ENCODE data around the gene ZNF518A.
"Not testable (repeated sequence)": the region's sequence is repeated elsewhere in the genome, so short reads cannot be mapped to it uniquely, and the experiment has no call there.

The ZNF518A gene

GRCh38 chr10:96133135-96133534 lies 3.0 kb downstream of the ZNF518A start:
- DNase-seq, result no peak

- no peak for DNase-seq
These were observed 6.7 kb downstream of the ZNF518A start for GRCh38 chr10:96136810-96137209.

- DNase-seq, result no peak
These were observed 7.5 kb downstream of the ZNF518A start for GRCh38 chr10:96137567-96137966.

- DNase-seq, result no peak
These were observed 8.0 kb downstream of the ZNF518A start for GRCh38 chr10:96138102-96138501.

DNA sequence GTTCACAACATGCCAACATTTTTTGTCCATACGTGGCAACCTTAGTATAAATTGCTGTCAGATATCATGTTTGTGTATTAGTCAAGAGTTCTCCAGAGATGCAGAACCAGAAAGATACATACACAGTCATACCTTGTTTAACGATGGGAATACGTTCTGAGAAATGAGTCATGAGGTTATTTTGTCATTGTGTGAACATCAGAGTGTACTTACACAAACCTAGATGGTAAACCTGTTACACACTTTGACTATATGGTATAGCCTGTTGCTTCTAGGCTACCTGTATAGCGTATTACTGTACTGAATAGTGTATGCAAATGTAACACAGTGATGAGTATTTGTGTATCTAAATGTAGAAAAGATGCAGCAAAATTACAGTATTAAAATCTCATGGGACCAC lies 22.3 kb downstream of the ZNF518A start:
- no peak for DNase-seq

GRCh38 chr10:96153070-96153469 lies 23.0 kb downstream of the ZNF518A start:
- DNase-seq, result no peak

DNA sequence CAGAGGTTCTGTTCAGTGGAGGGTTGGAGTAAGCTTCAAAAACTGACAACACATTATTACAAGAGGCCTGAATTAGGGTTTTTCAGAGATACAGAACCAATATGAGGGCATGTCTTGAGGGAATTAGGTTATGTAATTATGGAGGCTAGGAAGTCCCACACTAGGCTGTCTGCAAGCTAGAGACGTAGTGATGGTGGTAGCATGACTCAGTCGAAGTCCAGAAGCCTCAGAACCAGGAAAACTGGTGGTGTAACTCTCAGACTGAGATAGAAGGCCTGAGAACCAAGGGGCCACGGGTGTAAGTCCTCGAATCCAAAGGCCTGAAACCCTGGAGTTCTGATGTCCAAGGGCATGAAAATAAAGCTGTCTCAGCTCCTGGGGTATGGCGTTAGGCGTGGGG lies 35.6 kb downstream of the ZNF518A start:
- no peak for DNase-seq

GRCh38 chr10:96168546-96168945 lies 38.4 kb downstream of the ZNF518A start:
- no peak for DNase-seq

GRCh38 chr10:96170230-96170629 lies 40.1 kb downstream of the ZNF518A start:
- DNase-seq, result no peak

DNA sequence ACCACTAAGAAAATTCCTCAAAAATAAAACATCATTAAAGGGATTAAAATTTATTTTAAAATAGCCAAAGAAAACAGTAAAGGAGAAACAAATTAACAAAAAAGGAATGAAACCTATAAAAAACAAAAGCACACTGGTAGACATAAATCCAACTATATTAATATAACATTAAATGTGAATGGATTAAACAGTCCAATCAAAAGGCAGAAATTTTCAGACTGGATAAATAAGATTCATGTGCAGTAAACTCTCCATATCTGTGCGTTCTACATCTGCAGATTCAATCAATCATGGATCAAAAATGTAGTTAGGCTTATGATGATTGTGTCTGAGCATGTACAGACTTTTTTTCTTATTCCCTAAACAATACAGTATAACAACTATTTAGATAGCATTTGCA lies 42.6 kb downstream of the ZNF518A start:
- no peak for DNase-seq

DNA sequence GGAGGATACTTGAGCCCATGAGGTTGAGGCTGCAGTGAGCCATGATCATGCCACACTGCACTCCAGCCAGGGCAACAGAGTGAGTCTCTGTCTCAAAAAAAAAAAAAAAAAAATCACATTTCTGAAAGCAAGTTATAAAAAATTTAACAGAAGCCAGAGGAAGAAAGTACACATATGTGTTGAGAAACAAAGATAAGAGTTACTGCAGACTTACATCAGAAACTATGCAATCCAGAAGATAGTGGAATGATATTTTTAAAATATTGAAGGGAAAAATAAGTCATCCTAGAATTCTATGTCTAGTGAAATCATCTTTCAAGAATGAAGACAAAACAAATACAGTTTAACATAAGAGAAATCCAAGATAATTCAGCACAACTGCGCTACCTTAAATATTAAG lies 46.9 kb downstream of the ZNF518A start:
- DNase-seq, result no peak

DNA sequence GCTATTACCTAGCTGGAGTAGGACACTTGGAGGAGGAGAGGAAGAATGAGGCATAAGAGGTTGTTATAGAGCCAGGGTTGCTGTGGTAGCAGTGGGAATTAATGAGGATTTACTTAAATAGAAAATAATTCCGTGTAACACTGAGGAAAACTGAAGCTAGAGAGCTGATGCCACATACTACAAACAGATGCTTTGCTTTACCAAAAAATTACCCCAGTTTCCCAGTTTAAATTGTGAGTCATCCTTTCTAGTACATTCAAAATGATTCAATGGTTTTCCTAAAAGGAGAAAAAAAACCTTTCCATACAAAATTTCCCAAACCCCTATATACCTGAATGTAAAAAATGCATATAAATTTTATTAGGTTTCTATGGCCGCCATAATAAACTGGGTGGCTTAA lies 58.3 kb downstream of the ZNF518A start:
- DNase-seq, result no peak

DNA sequence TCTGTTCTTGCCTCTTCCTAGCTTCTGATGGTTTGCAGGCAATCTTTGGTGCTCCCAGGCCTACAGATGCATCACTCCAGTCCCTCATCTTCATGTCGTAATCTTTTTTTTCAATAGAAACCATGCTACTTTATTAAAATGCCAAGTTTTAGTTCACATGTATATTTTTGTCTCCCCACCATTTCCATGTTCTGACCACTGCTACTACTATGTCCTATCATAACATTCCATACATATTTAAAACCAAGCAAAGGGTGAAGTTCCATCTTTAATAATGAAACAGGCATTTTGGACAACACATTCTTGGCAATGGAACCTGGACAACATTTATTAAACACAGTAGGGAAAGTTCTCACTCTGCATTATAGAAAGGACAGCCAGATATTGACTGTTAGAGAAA lies 58.8 kb downstream of the ZNF518A start:
- no peak for DNase-seq

- not testable (repeated sequence) for DNase-seq
These were observed 59.4 kb downstream of the ZNF518A start for GRCh38 chr10:96189505-96189904.

DNA sequence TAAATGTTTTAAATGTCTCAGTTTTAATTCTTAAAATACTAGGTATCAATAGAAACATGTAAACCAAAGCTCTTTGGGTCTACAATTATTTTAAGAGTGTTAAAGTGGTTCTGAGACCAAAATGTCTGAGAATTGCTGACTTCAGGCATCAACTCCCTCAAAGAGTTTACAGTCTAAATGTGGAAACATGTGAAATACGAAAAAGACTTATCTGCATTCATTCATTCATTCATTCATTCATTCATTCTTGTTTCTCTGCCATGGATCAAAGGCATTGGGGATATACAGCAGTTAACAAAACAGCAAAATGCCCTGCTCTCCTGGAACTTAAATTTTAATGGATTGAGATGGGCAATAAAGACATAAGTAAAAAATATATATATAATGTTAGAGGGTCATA lies 71.4 kb downstream of the ZNF518A start:
- no peak for DNase-seq

DNA sequence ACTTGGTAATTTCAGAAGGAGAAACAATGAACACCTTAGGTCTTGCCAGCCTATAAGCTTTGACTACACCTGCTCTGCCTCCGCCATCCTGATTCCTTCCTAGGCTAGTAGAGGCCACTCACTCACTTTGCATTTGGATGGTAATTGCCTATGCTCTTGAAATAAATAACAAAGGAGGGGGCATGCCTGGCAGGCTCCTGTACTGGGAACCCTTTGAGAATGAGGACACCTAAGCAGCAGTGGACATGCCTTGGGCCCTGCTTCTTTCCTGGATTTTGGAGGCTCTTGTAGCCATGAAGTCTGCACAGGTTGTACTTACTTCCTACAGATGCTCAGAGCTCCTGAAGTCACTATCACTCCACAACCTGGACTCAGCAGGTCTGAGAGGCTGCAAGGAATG lies 75.5 kb downstream of the ZNF518A start:
- DNase-seq, result no peak

GRCh38 chr10:96208271-96208670 lies 78.2 kb downstream of the ZNF518A start:
- no peak for DNase-seq

GRCh38 chr10:96208946-96209345 lies 78.8 kb downstream of the ZNF518A start:
- DNase-seq, result no peak

- no peak for DNase-seq
These were observed 81.7 kb downstream of the ZNF518A start for GRCh38 chr10:96211764-96212163.

GRCh38 chr10:96212911-96213310 lies 82.8 kb downstream of the ZNF518A start:
- no peak for DNase-seq
